Stimulated activated CD4-positive, alpha-beta T cell treated with anti-CD3 and anti-CD28 coated beads, Interleukin-2, amount 100 ng/mL, for 4 hours (primary cell): Measurements from ENCODE around the gene CNTLN.
"Not testable (repeated sequence)": the region's sequence is repeated elsewhere in the genome, so short reads cannot be mapped to it uniquely, and the experiment has no call there.

Source experiments
- DNase-seq: peaks from one replicate; pipeline ENCODE4 v3.0.0-alpha.2; 2020; ENCODE audit warnings: low read depth

The CNTLN gene

GRCh38 chr9:17293685-17294084 is 158.8 kb downstream of the CNTLN start:
- no peak for DNase-seq

DNA sequence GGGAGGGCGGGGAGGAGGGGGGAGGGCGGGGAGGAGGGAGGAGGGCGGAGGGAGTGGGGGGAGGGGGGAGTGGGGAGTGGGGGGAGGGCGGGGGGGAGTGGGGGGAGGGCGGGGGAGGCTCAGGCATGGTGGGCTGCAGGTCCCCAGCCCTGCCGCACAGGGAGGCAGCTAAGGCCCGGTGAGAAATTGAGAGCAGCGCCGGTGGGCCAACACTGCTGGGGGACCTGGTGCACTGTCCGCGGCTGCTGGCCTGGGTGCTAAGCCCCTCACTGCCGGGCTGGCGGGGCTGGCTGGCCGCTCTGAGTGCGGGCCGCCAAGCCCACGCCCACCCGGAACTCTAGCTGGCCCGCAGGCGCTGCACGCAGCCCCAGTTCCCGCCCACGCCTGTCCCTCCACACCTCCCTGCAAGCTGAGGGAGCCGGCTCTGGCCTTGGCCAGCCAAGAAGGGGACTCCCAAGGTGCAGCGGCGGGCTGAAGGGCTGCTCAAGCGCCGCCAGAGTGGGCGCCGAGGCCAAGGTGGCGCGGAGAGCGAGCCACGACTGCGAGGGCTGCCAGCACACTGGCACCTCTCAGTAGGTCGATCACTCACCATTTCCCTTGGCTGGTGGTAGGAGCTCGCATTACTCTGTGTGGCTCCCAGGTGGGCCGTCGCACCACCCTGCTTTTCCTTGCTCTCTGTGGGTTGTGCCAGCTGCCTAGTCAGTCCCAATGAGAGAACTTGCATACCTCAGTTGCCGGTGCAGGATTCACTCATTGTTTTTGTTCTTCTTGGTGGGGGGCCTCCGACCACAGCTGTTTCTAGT is 160.2 kb downstream of the CNTLN start:
- DNase-seq, result no peak

- no peak for DNase-seq
Observed at GRCh38 chr9:17315341-17315740, 180.5 kb downstream of the CNTLN start.

- no peak for DNase-seq
Observed at GRCh38 chr9:17318821-17319320, 184.0 kb downstream of the CNTLN start.

DNA sequence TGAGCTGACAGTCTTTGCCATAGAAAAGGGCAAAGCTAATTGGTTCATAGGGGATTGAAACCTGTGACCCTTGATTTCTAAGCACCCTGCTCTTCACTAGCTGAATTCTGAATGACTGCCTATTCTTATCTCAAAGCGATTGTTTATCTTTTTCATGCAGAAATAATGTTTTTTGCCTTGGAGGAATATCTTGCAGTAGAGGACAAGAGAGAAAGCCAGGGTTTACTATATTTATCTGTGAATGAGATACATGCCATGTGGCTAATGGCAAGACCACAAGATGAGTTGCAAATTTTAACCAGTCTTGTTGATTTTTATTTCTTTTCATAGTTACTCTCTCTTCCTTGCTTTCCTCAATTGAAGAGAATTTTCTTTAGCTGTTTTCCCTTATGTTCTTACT is 185.0 kb downstream of the CNTLN start:
- no peak for DNase-seq

DNA sequence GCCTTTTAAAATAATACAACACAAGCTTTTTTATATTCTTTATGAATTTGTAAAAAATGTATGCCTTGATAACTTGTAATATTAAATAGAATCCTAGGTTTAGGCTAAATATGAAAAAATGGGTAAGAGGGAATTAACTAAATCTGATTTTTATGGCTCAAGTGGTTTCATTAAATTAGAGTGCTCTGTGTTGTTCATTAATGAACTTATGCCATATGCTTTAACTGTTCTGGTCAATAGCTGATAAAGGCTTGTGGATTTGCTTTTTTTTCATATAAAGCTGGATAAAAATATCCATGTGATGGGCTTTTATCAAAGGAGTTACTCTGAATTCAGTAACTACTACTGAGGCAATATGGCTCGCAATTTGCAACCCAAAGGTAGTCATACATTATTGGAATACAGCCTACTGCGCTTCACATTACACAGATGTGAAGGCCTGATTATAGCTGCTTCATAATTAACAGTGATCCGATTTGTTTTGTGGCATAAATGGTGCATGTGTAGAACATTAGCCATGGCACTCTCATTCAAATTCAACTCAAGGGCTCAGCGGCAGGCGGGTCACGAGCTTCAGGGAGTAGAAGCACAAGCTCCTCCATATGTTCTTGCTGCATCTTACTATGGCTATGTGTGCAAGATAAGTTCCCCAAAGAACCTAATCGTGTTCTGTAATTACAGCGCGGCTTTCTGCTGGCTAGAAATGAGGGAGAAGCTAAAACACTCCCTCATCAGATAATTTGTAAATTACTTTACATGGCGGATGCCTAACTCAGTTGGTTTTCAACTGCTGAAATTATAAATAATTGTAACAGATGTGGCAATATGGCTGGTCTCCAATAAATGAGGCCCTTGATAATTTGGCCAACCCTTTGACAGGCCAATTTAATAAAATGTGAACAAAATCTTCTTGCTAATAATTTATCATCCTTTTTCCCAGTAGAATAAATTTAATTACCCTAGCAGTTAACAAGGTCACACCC is 188.3 kb downstream of the CNTLN start:
- no peak for DNase-seq

DNA sequence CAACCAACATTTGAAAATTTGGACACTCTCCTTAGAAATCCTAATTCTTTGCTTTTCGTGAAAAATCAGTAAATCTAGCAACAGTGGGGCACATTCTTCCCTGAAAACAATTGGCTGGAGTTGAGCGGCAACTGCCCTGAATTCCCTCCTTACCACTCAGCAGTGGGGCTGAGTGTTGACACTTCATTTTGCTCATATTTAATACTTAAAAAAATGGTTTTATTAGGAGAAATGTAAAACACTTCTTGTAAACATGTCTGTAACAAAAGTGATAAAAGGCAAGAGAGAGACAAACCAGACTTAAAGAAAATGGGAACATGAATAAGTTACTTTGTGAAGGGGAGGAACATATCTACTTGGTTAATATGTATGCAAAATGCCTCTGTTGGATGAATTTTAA is 193.5 kb downstream of the CNTLN start:
- no peak for DNase-seq

- no peak for DNase-seq
Observed at GRCh38 chr9:17330097-17330496, 195.3 kb downstream of the CNTLN start.

DNA sequence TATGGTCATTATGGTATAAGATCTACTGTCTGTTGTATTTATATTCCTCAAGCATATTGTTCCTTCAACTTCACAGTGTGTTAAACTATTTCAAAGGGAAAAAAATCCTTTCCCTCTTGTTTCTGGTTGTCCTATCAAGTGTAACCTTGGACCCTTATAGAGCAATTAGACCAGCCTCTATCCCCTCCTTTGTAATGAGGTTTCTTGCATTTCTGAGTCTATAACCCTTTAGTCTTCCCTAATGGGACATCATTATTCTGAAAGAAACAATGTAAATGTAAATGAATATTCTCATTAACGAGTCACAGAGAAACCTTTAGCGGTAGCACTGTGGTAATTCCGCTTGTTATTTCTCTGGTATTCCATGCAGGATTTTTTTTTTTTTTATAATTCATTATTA is 197.3 kb downstream of the CNTLN start:
- no peak for DNase-seq

DNA sequence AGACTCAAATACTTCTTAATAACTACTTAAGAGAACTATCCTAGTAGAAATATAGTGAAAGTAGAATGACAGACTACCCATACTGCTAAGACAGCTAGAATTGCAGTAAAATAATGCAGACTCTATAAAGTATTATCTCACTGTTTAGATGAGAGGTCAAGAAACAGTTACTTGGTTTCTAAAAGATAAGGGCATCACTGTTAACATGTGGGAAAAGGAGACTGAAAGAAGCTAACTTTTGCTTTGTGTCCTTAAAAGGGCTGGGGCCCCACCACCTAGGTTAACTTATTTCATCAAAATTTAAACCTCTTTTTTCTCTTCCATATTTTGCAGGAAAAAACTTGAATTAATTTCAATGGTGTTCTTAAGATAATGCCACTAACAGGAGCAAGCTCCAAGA is 204.3 kb downstream of the CNTLN start:
- no peak for DNase-seq

DNA sequence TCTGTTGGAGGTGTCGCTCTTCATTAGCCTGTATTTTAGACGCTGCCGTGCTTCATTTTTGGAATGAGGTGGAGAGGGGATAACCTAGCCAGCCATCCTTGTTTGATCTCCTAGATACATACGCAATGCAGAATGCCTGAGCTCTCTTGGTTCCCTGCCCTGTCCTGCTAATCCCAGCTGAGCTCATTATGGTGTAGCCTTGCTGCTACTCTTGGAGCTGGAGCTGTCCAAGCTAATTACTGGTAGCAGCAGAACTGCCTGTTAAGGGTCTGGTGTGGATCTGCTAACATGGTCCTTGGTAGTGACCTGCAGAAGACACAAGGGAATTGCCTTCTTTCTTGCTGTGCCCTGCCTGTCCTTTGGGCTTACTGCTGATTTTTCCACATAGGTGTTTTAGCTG is 207.9 kb downstream of the CNTLN start:
- no peak for DNase-seq

- DNase-seq, result no peak
Observed at GRCh38 chr9:17349831-17350230, 215.0 kb downstream of the CNTLN start.

GRCh38 chr9:17354006-17354405 is 219.2 kb downstream of the CNTLN start:
- DNase-seq, result not testable (repeated sequence)

- DNase-seq, result no peak
Observed at GRCh38 chr9:17361378-17361777, 226.5 kb downstream of the CNTLN start.

GRCh38 chr9:17367035-17367434 is 232.2 kb downstream of the CNTLN start:
- DNase-seq, result no peak

- DNase-seq, result no peak
Observed at GRCh38 chr9:17380126-17380861, 245.5 kb downstream of the CNTLN start.

DNA sequence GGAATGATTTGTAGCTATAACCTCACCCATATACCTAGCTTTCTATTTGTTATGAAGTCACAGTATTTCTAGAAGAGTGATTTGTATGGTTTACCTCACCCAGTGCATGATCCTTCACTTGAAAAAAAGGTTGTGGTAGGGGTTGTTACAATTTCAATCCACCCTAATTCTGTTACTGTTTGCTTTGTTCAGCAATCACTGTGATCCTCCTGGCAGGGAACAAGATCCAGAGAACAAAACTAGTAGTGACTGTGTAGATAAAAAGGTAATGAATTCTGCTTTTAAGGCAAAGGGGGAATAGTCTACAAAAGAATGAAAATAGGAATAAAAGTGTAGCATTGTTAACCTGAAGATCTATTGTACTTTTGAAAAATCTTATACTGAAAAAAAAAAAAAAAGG is 252.7 kb downstream of the CNTLN start:
- no peak for DNase-seq

DNA sequence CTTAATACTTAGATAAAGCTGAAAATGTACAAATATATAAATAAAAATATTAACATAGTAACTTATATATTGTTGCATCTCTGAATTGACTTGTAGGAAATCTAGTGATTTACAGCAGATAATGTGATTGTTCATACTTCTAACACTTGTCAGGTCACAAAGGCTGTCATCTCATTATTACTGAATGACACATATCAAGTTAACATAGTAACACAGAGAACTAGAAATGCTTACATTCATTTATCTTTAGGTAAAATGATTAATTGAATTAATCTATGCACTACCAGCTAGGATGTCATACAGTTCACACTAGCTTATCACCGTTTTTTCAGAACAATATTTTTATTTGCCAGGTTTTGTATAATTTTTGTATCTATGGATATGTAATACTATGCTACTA is 254.2 kb downstream of the CNTLN start:
- no peak for DNase-seq

DNA sequence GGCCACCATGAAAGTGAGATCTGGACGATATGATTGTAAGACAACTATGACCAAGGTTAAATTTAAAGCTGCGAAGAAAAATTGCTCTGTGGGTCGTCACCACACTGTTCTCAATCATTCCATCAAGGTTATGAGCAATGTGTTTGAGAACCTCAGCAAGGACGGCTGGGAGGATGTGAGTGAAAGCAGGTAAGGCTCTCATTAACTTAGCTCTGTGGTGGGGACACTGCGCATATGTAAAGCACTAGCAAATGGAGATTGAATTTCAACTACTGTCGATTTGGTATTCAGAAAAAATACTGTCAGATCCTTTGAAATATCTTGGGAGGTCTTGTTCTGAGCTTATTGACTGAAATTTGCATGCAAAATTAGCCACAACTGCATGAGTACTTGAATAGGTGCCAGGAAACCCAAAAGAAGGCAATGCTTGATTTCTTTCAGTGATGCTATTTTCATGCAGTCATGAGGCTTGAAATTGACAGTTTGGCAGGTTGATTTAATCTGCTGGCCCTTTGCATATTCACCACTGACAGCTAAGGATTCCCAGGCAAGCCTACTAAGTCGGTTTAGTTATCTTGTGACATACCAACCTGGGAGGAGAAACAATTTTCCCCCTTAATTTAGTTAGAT is 260.2 kb downstream of the CNTLN start:
- DNase-seq, result no peak

DNA sequence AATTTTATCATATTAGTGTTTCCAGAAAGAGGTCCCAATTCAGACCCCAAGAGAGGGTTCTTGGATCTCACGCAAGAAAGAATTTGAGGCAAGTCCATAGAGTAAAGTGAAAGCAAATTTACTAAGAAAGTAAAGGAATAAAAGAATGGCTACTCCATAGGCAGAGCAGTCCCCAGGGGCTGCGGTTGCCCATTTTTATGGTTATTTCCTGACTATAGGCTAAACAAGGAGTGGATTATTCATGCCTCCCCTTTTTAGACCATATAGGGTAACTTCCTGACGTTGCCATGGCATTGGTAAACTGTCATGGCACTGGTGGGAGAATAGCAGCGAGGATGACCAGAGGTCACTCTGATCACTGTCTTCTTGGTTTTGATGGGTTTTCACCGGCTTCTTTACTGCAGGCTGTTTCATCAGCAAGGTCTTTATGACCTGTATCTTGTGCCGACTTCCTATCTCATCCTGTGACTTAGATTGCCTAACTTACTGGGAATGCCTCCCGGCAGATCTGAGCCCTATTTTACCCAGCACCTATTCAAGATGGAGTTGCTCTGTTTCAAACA is 262.4 kb downstream of the CNTLN start:
- not testable (repeated sequence) for DNase-seq

DNA sequence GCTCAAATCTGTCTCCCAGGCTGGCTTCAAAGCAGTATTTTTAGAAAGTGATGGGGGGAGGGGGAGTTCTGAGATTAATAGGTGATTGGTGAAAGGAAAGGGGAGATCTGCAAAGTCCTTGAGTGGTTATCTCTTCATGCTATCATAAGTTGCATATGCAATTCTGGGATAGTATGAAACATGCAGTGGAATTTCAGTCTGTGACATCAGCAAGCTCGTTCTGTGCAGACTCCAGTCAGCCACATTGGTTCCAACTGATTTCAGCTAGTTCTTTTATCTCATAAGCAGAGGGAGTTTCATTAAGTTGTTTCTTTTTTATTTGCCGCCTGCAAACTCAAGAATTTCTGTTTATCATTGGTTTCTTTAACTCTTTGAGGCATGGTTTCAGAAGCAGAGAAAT is 263.5 kb downstream of the CNTLN start:
- DNase-seq, result no peak
